Measurements from ENCODE around the gene NCAPD2. TPM values are rescaled to one million over a fixed set of nuclear protein-coding genes. Genes with fewer than 3 reads are reported as not detected.

NCAPD2 gene
- total RNA-seq, 1 experiment from 2014 or later, result 114 TPM

- H3K27ac Mint-ChIP-seq, result peak overlapping the region in 2 of 3 experiments; percentile 77 to 89; a peak in 4 of 7 replicates
- Histone ChIP-seq H3K23ac (ENCODE audit: insufficient read length, low read depth, low read length) (no peak overlapping the region), H4K91ac (ENCODE audit: insufficient read length, low read depth, low read length) (no peak overlapping the region), H3K79me1 (ENCODE audit: insufficient read depth, low read depth, low read length, poor library complexity, severe bottlenecking) (no peaks in the 10 kb centered on the region), H3K79me2 (ENCODE audit: insufficient read depth, low read length) (peaks cover 8% of the 10 kb centered on the region; the same call in 1 of the 2 replicates), H4K8ac (replicated peaks; ENCODE audit: insufficient read length, low read depth, low read length) (no peak overlapping the region), H3K23me2 (ENCODE audit: insufficient read length, low read depth, low read length, poor library complexity, severe bottlenecking) (peaks cover 11% of the 10 kb centered on the region), H3K9ac (ENCODE audit: extremely low read depth, insufficient read length, low read length) (no peak overlapping the region), H2AFZ (ENCODE audit: low read length) (no peak overlapping the region), H3K27ac (ENCODE audit: insufficient read length, low read depth, low read length) (no peak overlapping the region), H3K14ac (ENCODE audit: insufficient read depth, low read length) (no peak overlapping the region), H4K5ac (ENCODE audit: insufficient read length, low read depth, low read length) (no peak overlapping the region), H3K27me3 (ENCODE audit: insufficient read depth, low read length) (no peaks in the 10 kb centered on the region), H2BK5ac (ENCODE audit: insufficient read length, low read length) (no peak overlapping the region), H2BK12ac (ENCODE audit: insufficient read length, low read depth, low read length) (no peak overlapping the region), H2BK15ac (ENCODE audit: low read depth, low read length) (no peak overlapping the region), H3K4me1 (ENCODE audit: insufficient read depth, low read length) (no peaks in the 10 kb centered on the region; the same call in 1 of the 2 replicates), H3T11ph (ENCODE audit: low read length) (no peak overlapping the region), H3K4ac (ENCODE audit: low read depth, low read length) (no peak overlapping the region), H3K9me3 (ENCODE audit: control insufficient read depth, low read depth, low read length) (no peaks in the 10 kb centered on the region), H3K4me2 (ENCODE audit: insufficient read depth, insufficient read length, low read length) (no peak overlapping the region), H2BK120ac (ENCODE audit: low read depth, low read length, poor library complexity, severe bottlenecking) (no peak overlapping the region), H2BK20ac (ENCODE audit: low read depth, low read length, poor library complexity, severe bottlenecking) (no peak overlapping the region), H3K18ac (ENCODE audit: insufficient read length, low read depth, low read length) (no peak overlapping the region), H4K20me1 (ENCODE audit: control insufficient read depth, insufficient read depth, insufficient read length) (peaks cover 2% of the 10 kb centered on the region), H2AK5ac (ENCODE audit: insufficient read length, low read length) (no peak overlapping the region), H3K56ac (ENCODE audit: insufficient read length, low read depth, low read length) (no peak overlapping the region)
- no peak for TF ChIP-seq CTCF (conservative IDR thresholded peaks at IDR 0.05)
- no peaks in the 10 kb centered on the region; a peak in 1 of 5 replicates for H3K9me3 Mint-ChIP-seq
- H3K4me3 Mint-ChIP-seq, result peak overlapping the region; percentile 21 to 56; a peak in 3 of 5 replicates
- peak; percentile 46 for DNase-seq
- peaks cover 43 to 81% (median 63%) of the 10 kb centered on the region in 3 experiments for H3K36me3 Mint-ChIP-seq (ENCODE audit: insufficient read depth in 1 of 3, low read depth in 3 of 3)
- H3K4me1 Mint-ChIP-seq, result peaks cover 34 to 37% of the 10 kb centered on the region in 2 experiments
- WGBS (ENCODE audit: extremely low coverage, insufficient read length, low lambda C conversion rate), result no CpG with 5 or more reads among the region's 14 CpGs
- H3K27me3 Mint-ChIP-seq (ENCODE audit: low read depth), result peaks cover 5% of the 10 kb centered on the region; the same call in 1 of the 2 replicates
Observed at GRCh38 chr12:6539707-6540134, 45.8 kb downstream of the NCAPD2 start.

All from H9 (cell line).